Measurements from ENCODE around the gene GALM.

GALM gene

GRCh38 chr2:38745267-38745666, 79.4 kb downstream of the GALM start:
- Histone ChIP-seq H3K4me3 (ENCODE audit: low read depth, low read length) (no peak overlapping the region), H3K4me1 (ENCODE audit: control insufficient read depth, insufficient read depth, low read length) (no peaks in the 10 kb centered on the region), H3K27ac (ENCODE audit: extremely low read depth, low read depth, low read length) (no peak overlapping the region), H3K9me3 (ENCODE audit: control insufficient read depth, insufficient read depth, low read depth, low read length) (no peaks in the 10 kb centered on the region), H3K36me3 (ENCODE audit: control insufficient read depth in 2 of 2, insufficient read depth in 1 of 2, low read length in 2 of 2) (peaks cover 67 to 91% of the 10 kb centered on the region in 2 experiments)
- ChIA-PET POLR2A (no interaction called here), CTCF (interaction anchor here (1.8 kb wide), 1 partner anchor 164 kb away, joined by 5 read pairs; no protein-coding TSS in a partner anchor)
- no peak for TF ChIP-seq ZNF335 (tag by site-specific recombination; conservative IDR thresholded peaks at IDR 0.05)
- TF ChIP-seq CTCF (tag by site-specific recombination; IDR thresholded peaks at IDR 0.05) = no peak
- no peak for TF ChIP-seq ZBTB6 (tag by site-specific recombination; IDR thresholded peaks at IDR 0.05)
- no peak for TF ChIP-seq ZBTB8A (tag by site-specific recombination; IDR thresholded peaks at IDR 0.05)
- TF ChIP-seq ZNF704 (tag by site-specific recombination; IDR thresholded peaks at IDR 0.05) = no peak
- TF ChIP-seq BCL6B (tag by site-specific recombination; IDR thresholded peaks at IDR 0.05) = no peak
- TF ChIP-seq SP7 (tag by site-specific recombination; IDR thresholded peaks at IDR 0.05) = no peak

- ChIA-PET POLR2A (interaction anchor here (0.6 to 0.7 kb wide), 2 partner anchors 126 to 190 kb away, joined by 3 read pairs; no protein-coding TSS in a partner anchor), CTCF (interaction anchor here (0.6 to 1.8 kb wide), 3 partner anchors 165 to 766 kb away, joined by 3 to 5 read pairs (median 3); no protein-coding TSS in a partner anchor)
Observed at GRCh38 chr2:38747007-38747424, 81.1 kb downstream of the GALM start.

More at GRCh38 chr2:38747007-38747424, 81.1 kb downstream of the GALM start:
- H3K36me3 ChIP-seq (ENCODE audit: control insufficient read depth in 2 of 2, insufficient read depth in 1 of 2, low read length in 2 of 2) = peaks cover 53 to 84% of the 10 kb centered on the region in 2 experiments
- H3K9me3 ChIP-seq (ENCODE audit: control insufficient read depth, insufficient read depth, low read depth, low read length) = no peaks in the 10 kb centered on the region
- H3K4me1 ChIP-seq (ENCODE audit: control insufficient read depth, insufficient read depth, low read length) = peaks cover 1% of the 10 kb centered on the region; the same call in 1 of the 2 replicates
- no peak overlapping the region for H3K4me3 ChIP-seq (ENCODE audit: low read depth, low read length)
- H3K27ac ChIP-seq (ENCODE audit: extremely low read depth, low read depth, low read length) = no peak overlapping the region
- no peak for TF ChIP-seq ZBTB10 (tag by site-specific recombination; IDR thresholded peaks at IDR 0.05)
- TF ChIP-seq ZSCAN4 (tag by site-specific recombination; IDR thresholded peaks at IDR 0.05) = no peak
- TF ChIP-seq ZNF514 (tag by site-specific recombination; IDR thresholded peaks at IDR 0.05) = no peak
- no peak for TF ChIP-seq ZNF664 (tag by site-specific recombination; IDR thresholded peaks at IDR 0.05)
